Stimulated activated CD4-positive, alpha-beta T cell treated with anti-CD3 and anti-CD28 coated beads, Interleukin-1b, Interleukin-23, amount 100 ng/mL, for 1 hour (primary cell): ENCODE results near the gene CD1B.
"Not testable (repeated sequence)": the region's sequence is repeated elsewhere in the genome, so short reads cannot be mapped to it uniquely, and the experiment has no call there.

Source experiments
- DNase-seq, 2 donors: peaks; one replicate each; pipeline ENCODE4 v3.0.0-alpha.2; 2020; ENCODE audit warnings: low read depth in 2 of 2

The CD1B gene

DNA sequence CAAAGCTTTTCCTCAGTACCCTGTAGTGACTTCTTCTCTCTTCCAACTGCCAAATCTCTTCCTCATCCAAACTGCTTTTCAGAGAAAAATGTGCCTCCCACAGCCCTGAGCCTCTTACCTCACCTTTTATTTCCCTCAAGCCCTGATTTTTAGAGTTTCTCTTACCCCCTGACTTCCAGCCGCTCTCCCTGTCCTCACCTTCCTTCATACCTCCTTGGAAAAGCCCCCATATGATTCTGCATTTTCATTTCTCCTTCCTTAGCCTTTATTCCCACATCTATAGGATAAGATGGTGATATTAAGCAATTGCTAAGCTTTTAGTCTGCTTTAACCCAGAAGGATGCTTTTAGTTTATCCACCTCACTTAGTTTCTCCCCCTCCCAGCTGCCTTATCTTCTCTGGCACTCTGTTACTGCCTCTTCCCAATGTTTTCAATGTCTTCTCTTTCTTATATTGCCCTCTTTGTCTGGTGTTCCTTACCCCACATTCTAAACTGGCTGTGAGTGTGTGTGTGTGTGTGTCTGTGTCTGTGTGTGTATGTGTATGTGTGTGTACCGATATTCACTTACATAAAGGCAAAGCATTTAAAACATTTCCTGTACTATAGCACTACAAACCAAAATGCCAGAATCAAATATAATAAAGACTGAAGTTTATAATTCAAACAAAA is at the start of gene CD1B:
CD1B (minus strand) TSS at position 51 of the 670 bp plus-strand sequence. CDS start 108 bp downstream, outside the sequence.
- DNase-seq = no peak

DNA sequence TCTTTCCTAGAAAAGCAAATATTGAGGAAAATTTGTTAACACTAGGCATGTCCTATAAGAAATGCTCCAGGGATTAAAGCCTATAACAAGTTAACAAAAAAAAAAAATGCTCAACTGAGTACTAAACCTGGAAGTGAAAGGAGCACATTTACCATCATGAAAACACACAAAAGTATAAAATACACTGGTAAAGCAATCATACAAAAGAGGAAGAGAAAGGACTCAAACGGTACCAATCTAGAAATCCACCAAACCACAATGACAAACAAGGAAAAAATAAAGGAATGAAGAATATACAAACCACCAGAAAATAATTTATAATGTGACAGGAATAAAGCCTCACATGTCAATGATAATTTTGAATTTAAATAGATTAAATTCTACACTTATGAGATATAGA is 43.5 kb upstream of the CD1B start:
- DNase-seq = no peak

DNA sequence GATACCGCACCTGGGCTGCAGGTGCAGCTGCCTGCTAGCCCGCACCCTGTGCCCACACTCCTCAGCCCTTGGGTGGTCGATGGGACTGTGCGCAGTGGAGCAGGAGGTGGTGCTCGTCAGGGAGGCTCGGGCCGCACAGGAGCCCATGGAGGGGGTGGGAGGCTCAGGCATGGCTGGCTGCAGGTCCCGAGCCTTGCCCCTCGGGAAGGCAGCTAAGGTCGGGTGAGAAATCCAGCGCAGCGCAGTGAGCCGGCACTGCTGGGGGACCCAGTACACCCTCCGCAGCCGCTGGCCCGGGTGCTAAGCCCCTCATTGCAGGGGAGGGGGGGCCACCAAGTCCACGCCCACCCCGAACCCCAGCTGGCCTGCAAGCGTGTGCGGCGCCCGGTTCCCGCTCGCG is 42.8 kb upstream of the CD1B start:
- not testable (repeated sequence) for DNase-seq

DNA sequence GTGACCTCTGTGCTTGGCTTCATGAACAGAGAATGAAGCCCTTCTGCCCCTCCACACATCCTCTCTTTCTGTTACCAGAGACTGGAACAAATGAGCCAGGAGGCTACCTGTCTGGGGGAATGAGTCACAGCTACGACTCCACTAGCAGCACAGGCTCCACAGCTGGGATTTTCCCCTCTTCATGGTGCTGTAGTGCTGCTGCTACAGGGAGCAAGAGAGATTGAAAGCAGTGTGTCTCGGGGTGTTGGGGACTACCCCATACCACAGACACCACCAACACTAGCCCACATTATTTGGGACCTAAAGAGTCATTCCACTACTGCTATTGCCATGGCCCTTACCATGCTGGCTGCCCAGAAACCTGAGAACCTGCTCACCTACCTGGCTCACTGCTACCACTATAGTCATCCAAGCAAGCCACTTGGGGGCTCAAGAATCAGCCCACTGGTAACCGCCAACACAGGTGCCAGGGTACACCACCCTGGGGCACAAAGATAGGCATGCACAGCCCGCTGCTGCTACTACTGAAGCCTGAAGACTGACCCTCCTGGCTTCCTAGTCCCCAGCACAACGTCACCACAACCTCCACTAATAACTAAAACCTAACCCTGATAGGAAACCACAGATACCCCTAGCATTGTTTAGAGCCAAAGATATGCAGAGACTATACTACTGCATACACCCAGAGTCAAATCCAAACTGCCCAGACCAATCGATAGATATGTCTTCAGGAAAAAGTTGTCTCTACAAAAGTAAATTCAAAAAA is 40.0 kb upstream of the CD1B start:
- DNase-seq = no peak

DNA sequence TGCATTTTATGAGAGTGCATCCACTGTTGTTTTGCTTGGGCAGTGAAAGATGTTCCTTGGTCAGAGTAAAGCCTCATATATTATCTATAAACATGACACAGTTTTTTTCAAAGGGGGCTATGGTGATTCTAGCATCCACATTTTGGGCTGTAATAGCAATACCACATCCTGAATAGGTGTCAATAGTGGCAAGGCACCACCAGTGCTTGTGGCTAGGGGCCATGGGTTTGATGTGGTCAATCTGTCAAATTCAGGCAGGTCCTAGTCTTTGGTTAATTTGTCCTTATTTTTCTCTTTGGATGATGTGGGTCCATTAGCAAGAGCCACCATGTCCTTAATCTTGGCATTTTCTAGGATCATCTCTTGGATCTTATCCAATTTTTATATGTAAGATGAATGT is 35.5 kb upstream of the CD1B start:
- no peak for DNase-seq

DNA sequence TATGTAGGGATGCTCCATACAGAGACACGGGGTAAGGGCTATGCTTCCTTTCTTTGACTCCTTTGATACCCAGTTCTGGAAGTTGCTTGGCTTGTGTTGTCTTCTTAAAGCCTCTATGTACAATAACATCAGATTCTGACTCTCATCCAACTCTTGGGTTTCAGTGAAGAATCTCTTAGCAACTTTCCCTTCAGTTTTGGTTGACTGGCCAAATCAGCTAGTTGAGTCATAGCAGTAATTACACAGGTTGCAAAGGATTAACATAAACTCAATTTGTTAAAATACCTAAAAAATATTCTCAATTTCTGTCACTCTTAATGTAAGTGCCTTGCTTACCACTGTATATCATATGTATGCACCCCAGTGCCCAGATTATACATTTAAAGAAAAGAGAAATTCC is 31.6 kb upstream of the CD1B start:
- no peak for DNase-seq

DNA sequence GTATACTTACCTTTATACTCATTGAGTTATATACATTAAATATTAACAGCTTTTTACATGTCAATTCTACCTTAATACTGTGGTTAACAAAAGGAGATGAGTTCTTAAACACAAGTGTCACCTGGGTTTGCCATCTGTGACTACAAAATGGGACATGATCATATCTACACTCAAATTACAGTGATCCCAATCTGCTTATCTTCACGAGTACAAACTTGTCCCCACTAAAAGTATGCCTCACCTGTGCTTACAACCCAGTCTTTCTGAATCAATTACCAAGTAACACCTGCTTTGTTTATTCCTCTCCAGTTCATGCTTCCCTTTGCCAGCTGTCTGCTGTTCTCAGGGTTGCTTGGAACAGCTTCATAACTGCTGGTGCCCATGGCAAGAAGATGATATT is 31.2 kb upstream of the CD1B start:
- DNase-seq = no peak

DNA sequence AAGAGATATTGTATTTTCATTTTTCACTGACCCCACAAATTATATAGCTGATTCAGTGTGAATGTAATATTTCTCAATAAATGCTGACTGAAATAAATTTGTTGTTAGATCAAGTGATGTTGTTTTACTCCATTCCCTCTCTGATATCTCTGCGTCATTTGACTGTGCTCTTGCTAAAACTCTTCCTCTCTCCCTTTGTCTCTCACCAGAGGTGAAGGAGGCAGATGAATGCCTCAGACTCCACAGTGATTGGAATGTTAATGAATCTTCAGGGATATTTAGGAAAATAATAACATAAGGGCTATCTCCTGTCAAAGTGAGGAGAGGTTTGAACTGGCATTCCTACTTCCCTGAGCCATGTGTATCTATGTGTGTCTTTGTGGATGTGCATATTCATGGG is 26.1 kb upstream of the CD1B start:
- no peak for DNase-seq

DNA sequence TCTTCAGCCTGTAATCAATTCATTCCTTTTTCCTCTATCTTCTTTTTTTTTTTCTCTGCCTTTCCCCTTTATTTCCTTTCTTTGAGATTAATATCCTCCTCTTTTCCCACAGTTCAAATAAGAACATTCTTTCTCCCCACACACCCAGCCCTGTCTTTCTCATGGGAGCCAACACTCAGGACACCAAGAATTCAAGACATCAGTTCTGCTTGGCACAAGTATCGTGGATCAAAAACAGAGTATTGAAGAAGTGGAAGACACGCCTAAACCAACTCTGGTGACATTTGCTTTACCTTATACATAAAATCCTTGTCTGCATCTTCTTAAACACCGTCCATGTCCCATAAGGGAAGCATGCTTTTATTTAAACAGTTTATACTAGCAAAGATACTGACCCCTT is 25.3 kb upstream of the CD1B start:
- no peak for DNase-seq

DNA sequence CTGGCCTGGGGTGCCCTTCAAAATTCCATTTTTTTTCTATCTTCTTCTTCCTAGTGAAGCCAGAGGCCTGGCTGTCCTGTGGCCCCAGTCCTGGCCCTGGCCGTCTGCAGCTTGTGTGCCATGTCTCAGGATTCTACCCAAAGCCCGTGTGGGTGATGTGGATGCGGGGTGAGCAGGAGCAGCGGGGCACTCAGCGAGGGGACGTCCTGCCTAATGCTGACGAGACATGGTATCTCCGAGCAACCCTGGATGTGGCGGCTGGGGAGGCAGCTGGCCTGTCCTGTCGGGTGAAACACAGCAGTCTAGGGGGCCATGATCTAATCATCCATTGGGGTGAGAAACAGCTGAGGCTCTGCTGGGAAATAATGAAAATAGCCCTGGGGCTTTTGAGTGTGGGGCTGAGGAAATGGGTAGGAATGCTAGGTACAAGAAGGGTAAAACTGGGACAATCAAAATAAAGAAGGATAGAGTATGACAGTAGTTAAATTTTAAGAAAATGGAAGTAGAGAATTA is 24.5 kb upstream of the CD1B start:
- no peak for DNase-seq

DNA sequence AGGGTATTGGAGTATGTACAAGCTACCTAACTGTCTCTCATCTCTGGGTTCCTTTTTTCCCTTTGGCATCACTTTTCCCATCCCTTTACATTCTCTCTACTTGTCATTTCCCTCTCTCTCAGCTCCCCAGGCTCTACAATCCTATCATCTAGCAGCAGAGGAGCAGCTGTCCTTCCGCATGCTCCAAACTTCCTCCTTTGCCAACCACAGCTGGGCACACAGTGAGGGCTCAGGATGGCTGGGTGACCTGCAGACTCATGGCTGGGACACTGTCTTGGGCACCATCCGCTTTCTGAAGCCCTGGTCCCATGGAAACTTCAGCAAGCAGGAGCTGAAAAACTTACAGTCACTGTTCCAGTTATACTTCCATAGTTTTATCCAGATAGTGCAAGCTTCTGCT is 22.9 kb upstream of the CD1B start:
- no peak for DNase-seq

DNA sequence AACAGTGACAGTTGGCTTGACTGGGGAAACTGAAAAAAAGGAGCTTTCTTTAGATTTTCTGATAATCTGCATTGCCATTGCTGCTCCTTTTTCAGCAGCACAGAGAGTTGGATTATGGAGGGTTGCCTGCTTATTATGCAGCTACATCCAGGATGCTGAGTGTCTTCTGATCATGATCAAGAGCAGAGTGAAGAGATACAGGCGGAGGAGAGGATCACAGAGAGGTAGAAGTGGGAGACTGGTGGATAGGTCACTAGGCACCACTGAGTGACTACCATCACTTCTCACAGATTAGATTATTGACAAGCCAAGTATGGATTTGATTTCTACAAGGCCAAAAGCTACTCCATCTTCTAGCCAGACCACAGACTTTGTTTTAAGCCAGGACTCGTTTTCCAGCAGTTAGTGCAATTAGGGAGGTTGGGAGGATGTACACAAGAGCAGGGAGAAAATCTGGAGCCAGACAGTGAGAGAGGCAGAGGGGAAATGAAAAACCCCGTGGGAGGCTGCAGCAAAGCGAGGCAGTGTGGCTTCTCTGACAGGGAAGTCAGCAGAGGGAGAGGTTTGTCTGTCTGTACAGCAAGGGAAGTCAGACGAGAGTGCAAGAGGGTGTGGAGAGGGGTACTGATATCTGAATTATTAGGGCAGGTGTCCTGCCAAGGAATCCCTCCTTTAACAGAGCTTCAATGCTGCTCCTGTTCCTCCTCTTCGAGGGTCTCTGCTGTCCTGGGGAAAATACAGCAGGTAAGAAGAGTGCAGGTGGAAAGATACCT is 22.2 kb upstream of the CD1B start, which contains the start of gene CD1E:
CD1E (plus strand) TSS at position 592 of the 773 bp plus-strand sequence; CDS start at position 687, 95 bp downstream.
- DNase-seq = no peak

DNA sequence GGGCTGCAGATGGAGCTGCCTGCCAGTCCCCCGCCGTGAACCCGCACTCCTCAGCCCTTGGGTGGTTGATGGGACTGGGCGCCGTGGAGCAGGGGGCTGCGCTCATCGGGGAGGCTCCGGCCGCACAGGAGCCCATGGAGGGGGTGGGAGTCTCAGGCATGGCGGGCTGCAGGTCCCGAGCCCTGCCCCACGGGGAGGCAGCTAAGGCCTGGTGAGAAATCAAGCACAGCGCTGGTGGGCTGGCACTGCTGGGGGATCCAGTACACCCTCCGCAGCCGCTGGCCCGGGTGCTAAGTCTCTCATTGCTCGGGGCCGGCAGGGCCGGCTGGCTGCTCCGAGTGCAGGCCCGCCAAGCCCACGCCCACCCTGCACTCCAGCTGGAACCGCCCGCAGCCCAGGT is 17.6 kb upstream of the CD1B start:
- not testable (repeated sequence) for DNase-seq

DNA sequence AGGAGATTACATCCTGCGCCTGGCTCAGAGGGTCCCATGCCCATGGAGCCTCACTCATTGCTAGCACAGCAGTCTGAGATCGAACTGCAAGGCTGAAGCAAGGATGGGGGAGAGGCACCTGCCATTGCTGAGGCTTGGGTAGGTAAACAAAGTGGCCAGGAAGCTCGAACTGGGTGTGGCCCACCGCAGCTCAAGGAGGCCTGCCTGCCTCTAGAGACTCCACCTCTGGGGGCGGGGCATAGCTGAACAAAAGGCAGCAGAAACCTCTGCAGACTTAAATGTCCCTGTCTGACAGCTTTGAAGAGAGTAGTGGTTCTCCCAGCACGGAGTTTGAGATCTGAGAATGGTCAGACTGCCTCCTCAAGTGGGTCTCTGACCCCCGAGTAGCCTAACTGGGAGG is 5.1 kb upstream of the CD1B start:
- DNase-seq = not testable (repeated sequence)

DNA sequence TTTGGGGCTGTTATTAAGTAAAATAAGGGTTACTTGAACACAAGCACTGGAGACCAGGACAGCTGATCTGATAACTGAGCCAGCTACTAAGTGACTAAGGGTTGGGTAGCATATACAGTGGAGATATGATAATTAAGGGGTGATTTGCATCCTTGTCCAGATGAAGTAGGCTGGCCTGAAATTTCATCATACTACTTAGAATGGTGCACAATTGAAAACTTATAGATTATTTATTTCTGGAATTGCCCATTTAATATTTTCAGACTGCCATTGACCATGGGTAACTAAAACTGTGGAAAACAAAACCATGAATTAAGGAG is 3.8 kb upstream of the CD1B start:
- DNase-seq = no peak

DNA sequence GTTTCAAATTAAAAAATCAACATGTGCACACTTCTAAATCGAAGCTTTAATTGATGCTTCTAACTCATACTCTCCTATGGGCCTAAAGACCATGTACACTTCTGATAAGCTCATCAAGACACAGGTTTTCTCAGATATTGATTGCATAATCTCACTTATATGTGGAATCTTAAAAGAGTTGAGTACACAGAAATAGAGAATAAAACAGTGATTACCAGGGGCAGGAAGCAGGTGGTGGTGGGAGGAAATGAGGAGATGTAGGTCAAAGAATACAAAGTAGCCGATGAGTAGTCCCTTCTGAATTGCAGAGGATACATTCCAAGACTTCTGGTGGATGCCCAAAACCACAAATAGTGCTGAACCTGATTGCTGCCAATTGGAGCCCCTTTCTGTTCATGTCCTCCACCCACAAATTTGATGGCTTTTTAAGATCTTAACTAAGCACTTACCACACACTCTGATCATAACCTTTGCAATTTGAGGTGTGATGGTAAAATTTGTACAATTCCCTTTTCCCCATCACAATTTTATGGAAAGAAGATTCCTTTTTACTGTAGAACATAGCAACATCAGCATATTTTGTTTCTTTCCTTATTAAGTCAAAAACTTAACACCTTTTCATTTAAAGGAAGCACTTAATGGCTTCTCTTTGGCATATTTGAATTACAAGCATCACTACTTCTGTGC is 3.3 kb upstream of the CD1B start:
- no peak for DNase-seq

DNA sequence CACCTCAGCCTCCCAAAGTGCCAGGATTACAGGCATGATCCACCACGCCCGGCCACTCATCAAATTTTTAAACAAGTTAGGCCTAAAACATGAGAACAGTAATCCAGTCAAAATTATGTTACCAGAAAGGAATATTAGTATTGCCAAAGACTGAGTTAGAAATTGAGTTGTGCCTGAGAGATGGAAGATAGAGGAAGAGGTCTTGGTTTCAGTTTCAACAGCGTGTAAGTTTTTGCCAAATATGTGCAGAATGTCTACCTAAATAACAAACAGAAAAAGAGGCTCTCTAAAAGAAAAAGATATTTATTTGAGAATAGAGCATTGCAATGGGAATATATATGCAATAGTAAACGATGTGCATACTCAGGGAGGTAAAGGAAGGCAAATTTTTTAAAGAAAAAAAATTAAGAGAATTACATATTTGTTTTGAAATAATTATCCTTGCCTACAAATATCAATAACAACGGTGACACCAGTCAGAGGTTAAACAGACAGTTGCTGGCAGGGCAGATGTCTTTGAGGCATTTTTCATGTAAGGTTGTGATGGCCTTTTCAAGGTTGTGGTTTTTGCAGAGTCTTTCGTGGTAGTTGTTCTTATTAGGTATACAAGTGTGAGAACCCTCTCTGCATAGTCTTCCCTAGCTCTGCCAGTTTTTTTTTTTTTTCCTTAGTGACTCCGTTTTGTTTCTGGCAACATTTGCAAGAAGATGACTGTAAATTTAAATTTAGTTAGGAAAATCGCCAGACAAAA is 2.2 kb upstream of the CD1B start:
- no peak for DNase-seq

DNA sequence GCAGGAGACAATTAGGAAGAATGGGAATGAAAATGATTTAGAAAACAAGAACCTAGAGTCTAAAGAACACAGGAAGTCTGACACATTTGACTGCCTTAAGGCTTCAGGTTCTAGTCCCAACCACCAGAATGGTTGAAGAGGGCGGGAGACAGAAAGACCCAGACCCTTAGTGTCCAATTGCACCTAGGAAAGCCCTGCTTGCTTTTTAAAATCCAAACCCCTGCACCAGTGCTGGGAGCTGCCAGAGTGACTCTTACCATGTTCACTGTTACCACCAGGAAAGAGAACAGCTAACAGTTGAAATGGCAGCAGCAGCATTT is 265 bp downstream of the CD1B start:
- no peak for DNase-seq

DNA sequence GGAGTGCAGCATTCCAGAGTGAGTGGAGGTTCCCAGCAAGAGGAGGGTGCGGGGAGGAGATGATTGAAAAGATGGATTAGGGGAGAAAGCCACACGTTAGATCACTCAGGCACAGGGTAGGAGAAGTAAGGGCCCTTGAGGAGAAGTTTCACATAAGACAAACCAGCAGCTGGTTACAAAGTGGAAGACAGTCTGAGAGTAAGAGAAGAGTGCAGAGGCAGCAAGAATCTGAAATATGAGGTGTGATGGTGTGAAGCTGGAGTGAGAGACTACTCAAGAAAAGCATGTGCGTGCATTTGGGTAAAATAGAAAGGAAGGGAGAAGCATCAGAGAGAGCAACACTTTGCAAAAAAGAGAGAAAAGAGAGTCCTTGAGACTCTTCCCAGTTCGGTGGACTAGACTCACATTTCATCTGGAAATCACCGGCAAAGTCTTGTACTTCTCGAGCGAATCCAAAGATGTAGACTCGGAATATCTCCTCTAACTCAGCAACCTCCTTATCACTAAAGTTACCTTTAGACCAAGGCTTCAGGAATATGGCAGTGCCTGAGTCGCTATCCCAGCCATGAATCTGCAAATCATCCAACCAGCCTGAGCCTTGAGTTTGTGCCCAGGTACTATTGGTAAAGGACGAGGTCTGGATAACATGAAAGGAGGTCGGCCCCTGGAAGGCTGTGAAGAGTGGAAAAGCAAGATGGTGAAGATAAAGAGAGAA is 783 bp downstream of the CD1B start:
- no peak for DNase-seq

DNA sequence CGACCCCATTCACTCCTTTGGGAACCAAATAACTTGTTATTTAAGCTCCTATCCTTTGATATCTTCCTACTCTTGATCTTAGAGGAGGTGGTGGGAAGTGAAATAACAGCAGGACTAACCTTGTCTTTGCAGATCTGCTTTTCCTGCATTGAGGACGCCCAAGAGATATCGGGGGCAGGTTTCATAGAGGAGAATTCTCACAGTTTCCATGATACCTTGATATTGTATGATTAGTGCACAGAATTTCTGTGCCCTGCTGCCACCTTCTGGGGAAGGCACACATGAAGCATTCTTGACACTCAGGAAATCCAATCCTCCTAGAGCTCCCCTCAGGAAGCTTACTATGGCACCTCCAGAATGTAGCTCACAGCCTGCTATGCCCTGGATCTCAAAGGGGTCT is 1.6 kb downstream of the CD1B start:
- DNase-seq = no peak

DNA sequence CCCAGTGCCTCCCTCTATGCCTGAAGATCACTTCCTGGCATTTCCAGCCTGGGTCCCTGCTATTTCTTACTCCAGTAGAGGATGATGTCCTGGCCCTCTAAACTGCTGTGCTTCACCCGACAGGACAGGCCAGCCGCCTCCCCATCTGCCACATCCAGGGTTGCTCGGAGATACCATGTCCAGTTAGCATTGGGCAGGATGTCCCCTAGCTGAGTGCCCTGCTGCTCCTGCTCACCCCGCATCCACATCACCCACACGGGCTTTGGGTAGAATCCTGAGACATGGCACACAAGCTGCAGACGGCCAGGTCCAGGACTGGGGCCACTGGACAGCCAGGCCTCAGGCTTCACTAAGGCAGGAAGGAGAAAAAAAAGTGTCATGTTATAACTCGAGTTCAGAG is 2.0 kb downstream of the CD1B start:
- no peak for DNase-seq
